Thoracic aorta (tissue), 2 donors: ENCODE results near the gene FUT8. TPM values are rescaled to one million over a fixed set of nuclear protein-coding genes. Genes with fewer than 3 reads are reported as not detected.

Source experiments
- ATAC-seq: fragments of 150-250 bp; one replicate; pipeline ENCODE4 v1.8.0; 2017; ENCODE audit warnings: low read depth; ENCODE audit not compliant: insufficient number of reproducible peaks, low FRiP score
- DNase-seq: peaks from one replicate; pipeline ENCODE4 v3.0.0-alpha.2; 2020; ENCODE audit warnings: low spot score
- H3K27ac ChIP-seq, 2 donors: fragments of 200-600 bp; sonication (generic); 1 replicate in 1 of 2; 2 replicates in 1 of 2; pipeline ENCODE4 v1.5.1; 2016; ENCODE audit warnings: mild to moderate bottlenecking in 2 of 2, moderate library complexity in 2 of 2
- H3K27me3 ChIP-seq: fragments of 200-600 bp; sonication (generic); replicated peaks from 2 replicates; pipeline ENCODE4 v1.6.0; 2016; ENCODE audit warnings: mild to moderate bottlenecking; ENCODE audit not compliant: insufficient read depth
- H3K36me3 ChIP-seq: fragments of 200-600 bp; sonication (generic); one replicate; pipeline ENCODE4 v1.5.1; 2016
- H3K4me1 ChIP-seq, 2 donors: fragments of 200-600 bp; sonication (generic); 1 replicate in 1 of 2; 2 replicates in 1 of 2; pipeline versions ENCODE4 v1.5.1 to v1.6.0; 2016; ENCODE audit warnings: low read depth in 2 of 2, mild to moderate bottlenecking in 1 of 2; ENCODE audit not compliant: control insufficient read depth in 1 of 2
- H3K4me3 ChIP-seq: fragments of 200-600 bp; sonication (generic); 2 replicates; pipeline ENCODE4 v1.5.1; 2016; ENCODE audit warnings: mild to moderate bottlenecking
- H3K9me3 ChIP-seq: fragments of 200-600 bp; sonication (generic); 2 replicates; pipeline ENCODE4 v1.5.1; 2016
- total RNA-seq, 2 donors: library from RNA; depleted of rRNA; stranded (reverse); fragments of >200 nt; gene quantifications; one replicate each; pipeline versions ENCODE4 v1.1.0 to v1.2.3, GENCODE V29; 2016
- TF ChIP-seq, protein P1 (sequence below): fragments of 200-600 bp; sonication (generic); IDR thresholded peaks from one replicate; pipeline ENCODE4 v1.5.1; 2019; ENCODE audit warnings: antibody characterized with exemption

The FUT8 gene
- total RNA-seq, 2 donors from 2014 or later = 22.3 to 23.4 TPM

DNA sequence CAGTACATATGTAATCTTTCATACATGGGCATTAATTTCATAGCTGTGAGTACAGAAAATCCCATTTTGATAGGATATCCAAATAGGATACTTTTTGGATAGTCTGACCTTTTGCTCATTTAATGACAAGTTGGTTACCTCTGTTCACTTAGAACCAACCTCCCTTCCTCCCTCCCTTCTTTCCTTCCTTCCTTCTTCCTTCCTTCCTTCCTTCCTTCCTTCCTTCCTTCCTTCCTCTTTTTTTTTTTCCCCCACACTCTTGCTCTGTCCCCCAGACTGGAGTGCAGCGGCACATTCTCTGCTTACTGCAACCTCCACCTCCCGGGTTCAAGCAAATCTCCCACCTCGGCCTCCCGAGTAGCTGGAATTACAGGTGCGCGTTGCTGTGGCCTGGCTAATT is 162.9 kb downstream of the FUT8 start:
- TF ChIP-seq, protein P1, sequence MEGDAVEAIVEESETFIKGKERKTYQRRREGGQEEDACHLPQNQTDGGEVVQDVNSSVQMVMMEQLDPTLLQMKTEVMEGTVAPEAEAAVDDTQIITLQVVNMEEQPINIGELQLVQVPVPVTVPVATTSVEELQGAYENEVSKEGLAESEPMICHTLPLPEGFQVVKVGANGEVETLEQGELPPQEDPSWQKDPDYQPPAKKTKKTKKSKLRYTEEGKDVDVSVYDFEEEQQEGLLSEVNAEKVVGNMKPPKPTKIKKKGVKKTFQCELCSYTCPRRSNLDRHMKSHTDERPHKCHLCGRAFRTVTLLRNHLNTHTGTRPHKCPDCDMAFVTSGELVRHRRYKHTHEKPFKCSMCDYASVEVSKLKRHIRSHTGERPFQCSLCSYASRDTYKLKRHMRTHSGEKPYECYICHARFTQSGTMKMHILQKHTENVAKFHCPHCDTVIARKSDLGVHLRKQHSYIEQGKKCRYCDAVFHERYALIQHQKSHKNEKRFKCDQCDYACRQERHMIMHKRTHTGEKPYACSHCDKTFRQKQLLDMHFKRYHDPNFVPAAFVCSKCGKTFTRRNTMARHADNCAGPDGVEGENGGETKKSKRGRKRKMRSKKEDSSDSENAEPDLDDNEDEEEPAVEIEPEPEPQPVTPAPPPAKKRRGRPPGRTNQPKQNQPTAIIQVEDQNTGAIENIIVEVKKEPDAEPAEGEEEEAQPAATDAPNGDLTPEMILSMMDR = no peak
- ATAC-seq (no peak), DNase-seq (no peak)
- H3K9me3 ChIP-seq = no peaks in the 10 kb centered on the region
- no peaks in the 10 kb centered on the region for H3K4me1 ChIP-seq
- H3K4me3 ChIP-seq = no peak overlapping the region
- H3K36me3 ChIP-seq = no peaks in the 10 kb centered on the region
- no peaks in the 10 kb centered on the region for H3K27me3 ChIP-seq
- no peak overlapping the region for H3K27ac ChIP-seq

DNA sequence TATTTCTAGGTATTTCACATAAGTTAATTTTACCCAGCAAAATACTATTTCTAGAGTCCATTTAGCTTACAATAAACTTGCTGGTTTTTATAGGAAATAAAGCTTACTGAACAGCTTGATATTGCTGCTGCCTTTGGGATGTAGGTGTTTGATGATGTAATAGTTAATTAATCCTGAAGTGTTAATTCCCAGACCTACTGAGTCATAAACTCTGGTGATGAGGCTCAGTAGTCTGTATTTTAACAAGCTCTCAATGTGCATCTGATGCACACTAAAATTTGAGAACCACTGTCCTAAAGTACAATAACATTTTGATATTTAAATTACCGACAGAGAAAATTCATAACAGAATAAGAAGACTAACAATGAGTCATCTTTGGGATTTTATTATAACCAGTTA is 168.4 kb downstream of the FUT8 start:
- TF ChIP-seq, protein P1 = no peak
- H3K36me3 ChIP-seq = no peaks in the 10 kb centered on the region
- no peak overlapping the region for H3K27ac ChIP-seq
- DNase-seq (no peak), ATAC-seq (no peak)
- no peaks in the 10 kb centered on the region for H3K9me3 ChIP-seq
- no peaks in the 10 kb centered on the region for H3K27me3 ChIP-seq
- no peaks in the 10 kb centered on the region for H3K4me1 ChIP-seq
- H3K4me3 ChIP-seq = no peak overlapping the region

GRCh38 chr14:65581378-65581777 is 168.8 kb downstream of the FUT8 start:
- no peak for DNase-seq
- Histone ChIP-seq H3K9me3 (no peaks in the 10 kb centered on the region), H3K4me1 (no peaks in the 10 kb centered on the region), H3K4me3 (no peak overlapping the region), H3K36me3 (no peaks in the 10 kb centered on the region), H3K27ac (no peak overlapping the region), H3K27me3 (no peaks in the 10 kb centered on the region)
- TF ChIP-seq, protein P1 = no peak
- ATAC-seq = no peak

GRCh38 chr14:65581799-65582198 is 169.3 kb downstream of the FUT8 start:
- no peaks in the 10 kb centered on the region for H3K27me3 ChIP-seq
- ATAC-seq (no peak), DNase-seq (no peak)
- no peaks in the 10 kb centered on the region for H3K36me3 ChIP-seq
- H3K27ac ChIP-seq = no peak overlapping the region
- TF ChIP-seq, protein P1 = no peak
- H3K4me3 ChIP-seq = no peak overlapping the region
- no peaks in the 10 kb centered on the region for H3K9me3 ChIP-seq
- H3K4me1 ChIP-seq = no peaks in the 10 kb centered on the region

DNA sequence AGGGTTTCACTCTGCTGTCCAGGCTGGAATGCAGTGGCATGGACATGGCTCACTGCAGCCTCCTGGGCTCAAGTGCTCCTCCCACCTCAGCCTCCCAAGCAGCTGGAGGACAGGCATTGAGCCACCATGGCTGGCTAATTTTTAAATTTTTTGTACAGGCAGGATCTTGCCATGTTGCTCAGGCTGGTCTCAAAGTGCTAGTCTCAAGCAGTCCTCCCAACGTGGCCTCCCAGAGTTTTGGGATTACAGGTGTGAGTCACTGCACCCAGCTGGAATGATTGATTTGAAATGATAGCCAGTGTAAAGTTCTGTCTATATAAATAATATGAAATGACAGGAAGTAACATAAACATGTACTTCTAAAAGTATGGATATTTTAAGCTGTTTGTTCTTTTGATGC is 172.7 kb downstream of the FUT8 start:
- no peak overlapping the region for H3K27ac ChIP-seq
- no peaks in the 10 kb centered on the region for H3K9me3 ChIP-seq
- H3K27me3 ChIP-seq = no peaks in the 10 kb centered on the region
- TF ChIP-seq, protein P1 = no peak
- DNase-seq = no peak
- ATAC-seq = no peak
- H3K4me1 ChIP-seq = no peaks in the 10 kb centered on the region
- H3K4me3 ChIP-seq = no peak overlapping the region
- H3K36me3 ChIP-seq = no peaks in the 10 kb centered on the region
